AG04449 (cell line): ENCODE data around the gene HDGFL1.

Source experiments
- CTCF ChIA-PET: fragments of 350-600 bp; formaldehyde crosslinking; extraction: SDS; loops from one replicate; lab custom pipeline; 2021; ENCODE audit warnings: antibody characterized with exemption; lab: Yijun Ruan, JAX
- POLR2A ChIA-PET: fragments of 400-600, 350-600 bp; formaldehyde crosslinking; extraction: SDS; loops from one replicate; lab custom pipeline; 2020; ENCODE audit warnings: antibody characterized with exemption, inconsistent platforms; lab: Yijun Ruan, JAX
- DNase-seq: peaks from one replicate; pipeline ENCODE4 v3.0.0-alpha.2; 2010; ENCODE audit warnings: low read depth, low spot score
- H3K4me3 ChIP-seq: 2 replicates; pipeline ENCODE4 v1.5.1; 2011; ENCODE audit warnings: low read depth, mild to moderate bottlenecking, control low read depth, low read length
- TF ChIP-seq, protein P1 (sequence below): IDR thresholded peaks from one replicate; pipeline ENCODE4 v1.5.1; 2011; ENCODE audit warnings: mild to moderate bottlenecking, moderate library complexity, low read length, control low read depth, inconsistent platforms; ENCODE audit not compliant: insufficient read depth; ENCODE audit errors: missing control alignments

Gene HDGFL1

DNA sequence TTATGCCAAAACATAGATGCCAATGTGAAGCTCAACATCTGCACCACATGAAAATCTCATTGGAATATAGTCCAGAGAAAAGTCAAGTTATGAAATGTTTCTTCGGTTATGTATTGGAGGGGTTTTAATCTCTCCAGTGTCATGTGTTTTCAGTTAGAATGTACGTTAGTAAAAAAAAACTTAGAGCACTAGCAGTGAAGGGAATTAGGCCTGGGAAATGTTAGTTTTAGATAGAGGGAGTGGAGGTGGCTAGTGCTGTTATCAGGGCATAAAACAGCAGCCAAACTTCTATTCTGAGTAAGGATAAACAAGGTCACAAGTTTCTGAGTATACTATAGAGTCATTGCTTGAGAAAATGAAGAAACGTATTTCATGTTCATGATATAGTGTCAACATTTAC, 42.9 kb downstream of the HDGFL1 start:
- DNase-seq, result no peak
- POLR2A ChIA-PET, result no interaction called here
- H3K4me3 ChIP-seq, result no peak overlapping the region
- TF ChIP-seq, protein P1, sequence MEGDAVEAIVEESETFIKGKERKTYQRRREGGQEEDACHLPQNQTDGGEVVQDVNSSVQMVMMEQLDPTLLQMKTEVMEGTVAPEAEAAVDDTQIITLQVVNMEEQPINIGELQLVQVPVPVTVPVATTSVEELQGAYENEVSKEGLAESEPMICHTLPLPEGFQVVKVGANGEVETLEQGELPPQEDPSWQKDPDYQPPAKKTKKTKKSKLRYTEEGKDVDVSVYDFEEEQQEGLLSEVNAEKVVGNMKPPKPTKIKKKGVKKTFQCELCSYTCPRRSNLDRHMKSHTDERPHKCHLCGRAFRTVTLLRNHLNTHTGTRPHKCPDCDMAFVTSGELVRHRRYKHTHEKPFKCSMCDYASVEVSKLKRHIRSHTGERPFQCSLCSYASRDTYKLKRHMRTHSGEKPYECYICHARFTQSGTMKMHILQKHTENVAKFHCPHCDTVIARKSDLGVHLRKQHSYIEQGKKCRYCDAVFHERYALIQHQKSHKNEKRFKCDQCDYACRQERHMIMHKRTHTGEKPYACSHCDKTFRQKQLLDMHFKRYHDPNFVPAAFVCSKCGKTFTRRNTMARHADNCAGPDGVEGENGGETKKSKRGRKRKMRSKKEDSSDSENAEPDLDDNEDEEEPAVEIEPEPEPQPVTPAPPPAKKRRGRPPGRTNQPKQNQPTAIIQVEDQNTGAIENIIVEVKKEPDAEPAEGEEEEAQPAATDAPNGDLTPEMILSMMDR, result no peak
- CTCF ChIA-PET, result no interaction called here

DNA sequence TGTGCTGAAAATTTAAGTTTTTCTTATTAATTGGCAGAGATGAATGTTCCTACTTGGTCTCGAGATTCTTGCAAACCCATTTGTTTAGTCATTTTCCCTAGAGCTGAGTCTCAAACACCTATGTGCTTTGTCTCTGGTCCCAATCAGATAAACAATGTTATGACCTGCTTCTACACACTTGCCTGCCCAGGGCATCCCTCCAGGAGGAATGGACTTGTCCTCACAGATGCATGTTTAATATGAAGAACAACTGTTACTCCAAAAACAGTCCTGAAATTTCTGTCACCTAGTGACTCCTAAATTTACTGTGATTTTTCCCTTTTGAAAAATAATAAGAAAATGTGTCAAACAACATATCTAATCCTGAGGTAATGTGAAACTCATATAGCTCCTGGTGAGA, 43.7 kb downstream of the HDGFL1 start:
- H3K4me3 ChIP-seq, result no peak overlapping the region
- ChIA-PET POLR2A (interaction anchor here (1.1 kb wide), 1 partner anchor 268 kb away, joined by 3 read pairs; no protein-coding TSS in a partner anchor), CTCF (interaction anchor here (0.8 kb wide), 1 partner anchor 14 kb away, joined by 3 read pairs; no protein-coding TSS in a partner anchor)
- no peak for DNase-seq
- TF ChIP-seq, protein P1, result no peak

DNA sequence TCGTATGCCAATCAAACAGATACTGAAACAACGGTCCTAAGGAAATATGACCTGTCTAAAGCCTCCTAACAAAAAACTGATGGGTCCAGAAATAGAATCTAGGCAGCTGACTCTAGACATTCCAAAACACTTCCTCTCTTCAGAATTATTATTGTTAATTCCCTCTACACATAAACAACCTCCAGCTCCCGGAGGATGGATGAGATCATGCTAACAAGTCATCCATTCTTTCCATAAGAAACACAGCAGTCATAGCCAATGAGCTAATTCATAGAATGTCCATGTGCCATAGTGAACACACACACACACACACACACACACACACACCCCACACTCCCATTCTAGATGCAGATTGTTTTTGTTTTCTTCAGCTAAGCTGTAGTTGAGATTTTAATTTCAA, 44.3 kb downstream of the HDGFL1 start:
- H3K4me3 ChIP-seq, result no peak overlapping the region
- TF ChIP-seq, protein P1, result no peak
- ChIA-PET POLR2A (interaction anchor here (1.1 kb wide), 1 partner anchor 267 kb away, joined by 3 read pairs; no protein-coding TSS in a partner anchor), CTCF (interaction anchor here (0.8 kb wide), 1 partner anchor 15 kb away, joined by 3 read pairs; no protein-coding TSS in a partner anchor)
- DNase-seq, result peak; percentile 89

DNA sequence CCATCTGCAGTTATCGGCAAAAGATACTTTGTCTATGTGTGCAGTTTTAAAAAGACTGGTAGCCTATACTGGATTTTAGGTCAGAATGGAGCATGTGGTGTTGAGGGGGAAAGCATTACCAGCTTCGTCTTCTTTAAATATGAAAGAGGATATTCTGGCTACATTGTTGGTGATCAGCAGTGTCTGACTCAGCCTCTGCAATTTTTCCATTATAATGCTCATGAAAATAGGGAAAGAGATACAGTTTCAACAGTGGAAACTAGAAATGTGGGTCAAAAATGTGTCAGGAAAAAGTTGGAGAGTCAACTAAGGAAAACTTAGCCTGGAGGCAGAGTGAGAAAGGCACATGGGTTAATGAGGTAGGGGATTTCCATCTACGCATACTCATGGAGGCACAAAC, 45.2 kb downstream of the HDGFL1 start:
- no peak for DNase-seq

DNA sequence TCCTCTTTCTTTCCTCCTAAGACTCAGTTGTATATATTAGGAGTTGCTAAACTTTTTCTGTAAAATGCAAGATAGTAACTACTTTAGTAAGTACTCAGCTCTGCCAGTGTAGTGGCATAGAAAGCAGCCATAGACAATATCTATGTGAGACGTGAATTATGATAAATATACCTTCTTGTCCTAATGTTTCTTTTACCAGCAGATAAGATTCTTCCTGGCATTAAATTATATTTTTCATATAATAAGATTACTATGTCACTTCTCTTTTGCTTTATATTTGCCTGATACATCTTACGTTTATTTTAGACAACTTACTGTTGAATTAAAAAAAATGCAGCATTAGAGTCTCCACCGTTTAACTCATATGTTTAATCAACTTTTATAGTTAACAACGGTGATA, 51.7 kb downstream of the HDGFL1 start:
- no peak overlapping the region for H3K4me3 ChIP-seq
- TF ChIP-seq, protein P1, result no peak
- ChIA-PET CTCF (no interaction called here), POLR2A (no interaction called here)
- DNase-seq, result no peak

More for the DNA sequence above, 45.2 kb downstream of the HDGFL1 start:
- POLR2A ChIA-PET, result no interaction called here
- TF ChIP-seq, protein P1, result no peak
- H3K4me3 ChIP-seq, result no peak overlapping the region
- CTCF ChIA-PET, result no interaction called here
